T-helper 2 cell treated with Interferon-gamma antibody and Interleukin-4, amounts not matched to agents 100 ng/mL and 5 ng/mL, for 36 hours (primary cell): ENCODE results near the gene PJA2. TPM values are rescaled to one million over a fixed set of nuclear protein-coding genes. Genes with fewer than 3 reads are reported as not detected.

Source experiments
- intact Hi-C: fragments of 100-400 bp; cut with micrococcal nuclease; formaldehyde crosslinking; loops from one replicate; pipeline ENCODE4 v1.15.1; 2023
- total RNA-seq: library from RNA; stranded (reverse); gene quantifications from 2 replicates; pipeline ENCODE4 v1.2.3, GENCODE V29; 2022

PJA2 gene
- total RNA-seq, 1 donor from 2014 or later, result 49.7 TPM

- intact Hi-C loops, result no loop called here
Measured at GRCh38 chr5:109351988-109352864, 57.5 kb downstream of the PJA2 start.

DNA sequence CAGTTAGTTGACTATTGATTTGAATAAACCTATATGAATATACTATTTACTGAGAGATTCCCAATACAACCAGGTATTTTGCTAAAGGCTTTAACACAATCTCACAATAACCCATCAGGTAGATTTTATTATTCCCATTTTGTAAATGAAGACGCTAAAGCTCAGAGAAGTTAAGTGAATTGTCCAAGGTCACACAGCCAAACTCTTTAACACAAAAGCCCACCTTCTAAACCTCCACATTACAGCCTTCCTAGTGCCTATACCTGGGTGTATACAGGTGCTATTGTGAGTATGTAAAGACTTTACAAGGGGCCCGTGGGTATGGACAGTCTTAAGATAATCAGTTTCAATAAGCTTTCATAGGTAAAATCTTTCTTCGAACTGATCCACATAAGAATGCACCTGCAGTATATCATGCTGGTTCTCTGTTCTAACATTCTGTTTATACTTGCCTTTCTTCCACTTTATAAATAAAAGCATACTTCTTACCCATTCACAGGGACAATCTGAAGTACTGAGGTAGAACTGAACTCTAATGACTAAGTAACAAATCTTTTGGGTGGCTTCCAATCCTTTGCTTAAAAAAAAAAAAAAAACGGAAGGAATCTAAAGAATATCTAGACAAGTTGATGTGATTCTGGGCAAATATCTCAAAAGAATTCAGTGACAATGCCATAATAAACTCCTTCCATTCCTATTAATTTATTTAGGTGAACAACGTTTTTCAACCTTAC, 59.1 kb downstream of the PJA2 start:
- intact Hi-C loops, result no loop called here

DNA sequence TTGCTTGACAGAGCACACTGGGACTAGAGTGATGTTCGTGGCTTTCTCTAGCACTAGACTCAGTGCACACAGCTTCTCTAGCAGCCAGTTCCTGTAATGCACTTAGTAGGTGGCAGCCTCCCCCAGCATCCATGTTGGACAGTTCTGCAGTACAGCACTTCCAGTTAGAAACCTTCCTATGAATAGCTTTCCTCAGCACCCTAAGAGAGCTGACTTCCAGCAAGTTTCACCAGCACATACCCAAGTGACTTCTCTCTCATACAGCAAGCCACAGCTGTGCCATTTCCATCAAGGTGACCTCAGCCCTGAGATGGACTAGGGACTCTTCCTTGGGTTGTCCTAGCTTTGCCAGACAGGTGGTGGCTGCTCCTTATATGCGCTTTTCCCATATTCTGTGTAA, 60.4 kb downstream of the PJA2 start:
- intact Hi-C loops, result no loop called here

- intact Hi-C loops, result no loop called here
Measured at GRCh38 chr5:109347252-109347888, 62.4 kb downstream of the PJA2 start.

GRCh38 chr5:109345699-109346098, 64.1 kb downstream of the PJA2 start:
- intact Hi-C loops, result no loop called here

GRCh38 chr5:109340351-109340750, 69.4 kb downstream of the PJA2 start:
- intact Hi-C loops, result no loop called here

DNA sequence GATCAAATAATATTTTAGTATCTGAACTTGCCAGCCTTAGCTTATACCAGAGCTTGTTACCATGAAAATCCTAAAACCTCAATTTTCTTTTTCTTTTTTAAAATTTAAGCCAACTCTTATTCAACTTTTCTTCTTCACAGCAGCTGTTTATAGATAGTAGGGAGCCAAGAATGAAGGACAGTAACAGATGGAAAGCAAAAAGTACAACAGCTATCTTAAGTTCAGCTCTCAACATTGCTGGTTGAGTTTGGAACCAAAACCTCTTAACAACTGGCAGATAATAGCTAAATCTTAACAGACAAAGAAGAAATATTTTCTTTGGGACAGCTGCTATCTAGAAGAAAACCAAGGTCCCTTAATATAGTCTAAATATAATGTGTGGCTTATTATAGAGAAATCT, 74.7 kb downstream of the PJA2 start:
- intact Hi-C loops, result no loop called here

DNA sequence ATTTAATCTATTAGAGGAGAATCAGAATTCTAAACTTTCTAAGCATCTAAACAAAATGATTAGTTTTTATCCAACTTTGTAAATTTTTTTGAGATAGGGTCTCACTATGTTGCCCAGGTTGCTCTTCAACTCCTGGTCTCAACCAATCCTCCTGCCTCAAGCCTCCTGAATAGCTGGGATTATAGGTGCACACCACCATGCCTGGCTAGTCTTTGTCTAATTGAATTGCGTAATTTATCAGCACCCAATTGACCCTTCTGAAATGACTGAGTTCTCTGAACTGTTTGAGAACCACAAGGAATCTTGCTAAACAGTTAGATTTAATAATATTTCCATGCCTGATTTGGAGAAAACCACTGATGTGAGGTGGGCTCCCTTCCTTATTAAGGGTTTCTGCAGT, 75.7 kb downstream of the PJA2 start:
- intact Hi-C loops, result no loop called here

DNA sequence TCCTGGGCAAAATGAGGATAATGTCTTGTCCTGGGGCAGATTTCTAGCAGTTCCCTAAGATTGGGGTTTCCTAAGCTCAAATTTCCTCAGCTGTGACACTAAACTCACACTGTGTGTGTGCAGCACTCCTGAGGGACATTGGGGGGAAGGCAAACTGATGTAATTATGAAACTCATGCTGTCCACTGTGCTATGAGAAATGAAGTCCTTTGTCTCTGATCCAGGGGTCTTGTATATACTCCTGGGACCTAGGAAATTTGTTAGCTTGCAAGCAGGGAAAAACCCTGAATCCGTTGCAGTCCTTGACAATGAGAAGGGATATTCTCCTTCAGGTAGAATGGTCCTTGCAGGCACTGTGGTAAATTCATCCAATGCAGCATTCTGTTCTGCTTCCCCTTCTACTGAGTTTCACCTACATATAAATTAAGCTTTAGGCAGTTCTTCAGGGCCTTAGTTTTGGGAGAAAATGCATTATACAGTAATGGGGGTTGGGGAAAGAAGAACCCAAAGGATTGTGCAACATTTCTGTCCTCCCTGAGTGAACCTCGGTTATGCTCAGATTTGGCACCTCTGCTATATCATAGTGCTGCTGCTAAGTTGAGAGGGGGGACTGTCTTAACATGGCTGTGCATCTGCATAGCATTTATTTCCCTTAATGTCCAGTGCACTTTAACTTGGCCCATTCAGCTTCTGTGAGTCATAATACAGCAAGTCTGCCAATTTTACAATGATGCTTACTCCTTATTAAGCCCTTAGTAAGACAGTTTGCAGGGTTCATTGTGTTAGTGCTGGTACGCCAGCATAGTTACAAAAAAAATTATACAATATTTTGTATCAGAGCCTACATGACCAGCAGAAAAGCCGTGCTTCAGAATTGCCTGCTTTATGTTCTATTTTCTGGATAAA, 80.2 kb downstream of the PJA2 start:
- intact Hi-C loops, result no loop called here

DNA sequence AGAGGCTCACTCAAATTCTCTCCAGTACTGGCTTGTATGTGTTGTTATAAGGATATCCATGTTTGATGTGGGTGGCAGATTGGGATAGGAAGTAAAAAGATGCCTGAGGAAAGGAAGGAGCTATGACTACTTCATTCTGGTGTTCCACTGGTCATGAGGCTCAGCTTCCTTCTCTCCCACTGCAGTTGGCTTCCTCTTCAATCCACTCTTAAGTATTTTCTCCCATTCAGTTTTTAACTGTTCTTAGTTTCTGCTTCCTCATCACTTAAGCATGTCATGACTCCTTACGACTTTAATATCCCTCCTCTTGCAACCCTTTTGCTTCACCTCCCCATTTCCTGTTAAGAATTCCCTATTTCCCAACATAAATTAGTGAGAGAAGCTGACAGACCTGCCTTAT, 81.1 kb downstream of the PJA2 start:
- intact Hi-C loops, result no loop called here

- intact Hi-C loops, result no loop called here
Measured at GRCh38 chr5:109327570-109327969, 82.2 kb downstream of the PJA2 start.

- intact Hi-C loops, result no loop called here
Measured at GRCh38 chr5:109326919-109327318, 82.9 kb downstream of the PJA2 start.

DNA sequence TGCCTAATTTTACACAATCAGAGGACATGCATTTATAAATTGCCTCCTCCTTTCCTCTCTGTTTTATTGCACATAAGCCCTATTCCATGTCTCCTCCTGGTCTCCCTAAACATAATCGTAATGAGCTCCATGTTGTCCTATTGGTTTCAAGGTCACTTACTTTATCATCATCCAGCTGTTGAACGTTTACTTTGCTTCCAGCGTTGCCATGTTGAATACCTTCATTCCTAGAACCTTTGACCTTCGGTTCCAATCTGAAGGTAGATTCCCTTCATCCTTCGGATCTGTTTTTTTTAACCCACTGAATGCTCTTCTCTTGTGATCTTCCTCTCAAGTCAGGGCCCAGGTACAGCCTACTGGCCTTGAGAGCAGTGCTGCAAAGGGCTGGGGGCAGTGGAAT, 84.3 kb downstream of the PJA2 start:
- intact Hi-C loops, result no loop called here

DNA sequence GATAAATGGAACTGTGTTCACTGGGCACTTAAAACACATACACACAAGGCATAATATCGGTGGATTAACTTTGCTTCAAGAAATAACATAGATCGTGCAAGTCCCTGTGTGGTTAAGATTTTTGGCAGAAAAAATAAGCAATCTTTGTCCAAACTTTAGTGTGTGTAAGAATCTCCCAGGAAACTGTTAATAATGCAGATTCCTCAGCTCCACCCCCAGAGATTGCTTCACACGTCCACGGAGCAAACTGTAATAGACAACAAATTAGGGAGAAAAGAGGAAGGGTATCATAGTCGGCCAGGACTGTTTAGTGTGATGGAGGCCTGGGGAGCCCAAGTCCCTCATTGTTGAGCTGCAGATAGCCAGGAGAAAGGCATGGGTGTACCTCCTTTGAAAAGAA, 84.8 kb downstream of the PJA2 start:
- intact Hi-C loops, result no loop called here

DNA sequence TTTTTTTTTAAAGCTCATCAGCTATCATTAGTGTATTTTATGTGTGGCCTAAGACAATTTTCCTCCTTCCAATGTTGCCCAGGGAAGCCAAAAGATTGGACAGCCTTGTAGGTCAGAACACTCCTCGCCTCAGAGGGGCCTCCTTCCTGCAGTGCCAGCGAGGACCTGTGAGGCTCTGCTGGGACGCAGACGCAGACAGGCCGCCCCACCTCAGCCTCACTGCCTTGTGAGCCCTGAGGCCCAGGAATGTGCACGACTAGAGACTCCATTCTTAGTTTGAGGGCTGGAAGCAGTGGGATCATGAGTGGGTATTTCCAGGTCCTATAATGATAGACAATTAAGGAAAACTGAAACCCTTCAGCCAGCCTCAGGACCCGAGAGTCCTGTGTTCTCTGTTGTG, 85.4 kb downstream of the PJA2 start:
- intact Hi-C loops, result no loop called here

- intact Hi-C loops, result no loop called here
Measured at GRCh38 chr5:109322694-109323093, 87.1 kb downstream of the PJA2 start.

DNA sequence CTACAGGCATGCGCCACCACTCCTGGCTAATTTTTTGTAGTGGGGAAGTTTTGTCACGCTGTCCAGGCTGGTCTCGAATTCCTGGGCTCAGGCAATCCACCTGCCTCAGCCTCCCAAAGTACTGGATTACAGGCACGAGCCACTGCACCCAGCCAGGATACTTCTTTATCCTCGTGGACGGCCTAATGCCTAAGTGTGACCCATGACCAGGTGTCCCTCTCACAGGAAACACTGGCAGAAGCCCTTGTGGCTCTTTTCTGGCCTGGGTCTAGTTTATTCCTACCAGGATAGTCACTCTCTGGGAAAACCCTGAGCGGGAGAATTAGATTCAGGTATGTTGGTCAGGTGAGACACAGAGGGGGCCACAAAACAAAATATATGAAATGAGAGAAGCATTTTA, 90.4 kb downstream of the PJA2 start:
- intact Hi-C loops, result no loop called here

- intact Hi-C loops, result no loop called here
Measured at GRCh38 chr5:109318455-109319108, 91.2 kb downstream of the PJA2 start.

DNA sequence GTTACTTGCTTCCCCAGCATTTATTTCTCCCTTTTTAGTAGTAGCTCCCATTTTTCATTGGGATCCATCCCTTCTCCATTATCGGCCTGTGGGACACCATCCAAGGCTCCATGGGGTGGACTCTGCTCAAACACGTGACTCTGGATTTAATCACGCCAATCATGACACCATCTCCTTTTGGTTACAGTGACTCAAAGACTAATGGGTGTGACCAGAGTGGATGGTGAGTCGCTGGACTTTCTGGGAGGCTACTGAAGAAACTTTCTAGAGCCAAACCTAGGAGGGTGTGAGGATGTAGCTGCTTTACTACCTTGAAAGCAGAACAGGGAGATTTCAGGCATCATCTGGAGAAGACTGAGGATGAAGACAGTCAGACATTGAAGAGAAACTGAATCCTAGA, 93.1 kb downstream of the PJA2 start:
- intact Hi-C loops, result no loop called here

DNA sequence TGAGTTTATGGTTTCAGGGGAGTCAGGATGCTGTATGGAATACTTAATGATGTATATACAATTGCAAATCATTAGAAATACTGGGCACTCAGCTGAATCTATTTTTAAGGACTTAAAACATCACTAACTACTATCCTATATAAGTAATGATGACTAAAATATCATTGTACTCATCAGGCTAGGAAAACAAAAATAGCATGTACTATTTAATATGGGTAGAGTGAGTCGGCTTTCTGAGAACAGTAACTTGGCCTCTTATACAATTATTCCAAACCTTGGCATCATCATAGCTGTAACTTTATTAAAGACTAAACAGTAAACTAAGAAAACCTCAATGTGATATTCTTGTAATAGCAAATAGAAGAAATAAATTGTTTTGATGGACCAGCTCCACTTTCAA, 94.5 kb downstream of the PJA2 start:
- intact Hi-C loops, result no loop called here

DNA sequence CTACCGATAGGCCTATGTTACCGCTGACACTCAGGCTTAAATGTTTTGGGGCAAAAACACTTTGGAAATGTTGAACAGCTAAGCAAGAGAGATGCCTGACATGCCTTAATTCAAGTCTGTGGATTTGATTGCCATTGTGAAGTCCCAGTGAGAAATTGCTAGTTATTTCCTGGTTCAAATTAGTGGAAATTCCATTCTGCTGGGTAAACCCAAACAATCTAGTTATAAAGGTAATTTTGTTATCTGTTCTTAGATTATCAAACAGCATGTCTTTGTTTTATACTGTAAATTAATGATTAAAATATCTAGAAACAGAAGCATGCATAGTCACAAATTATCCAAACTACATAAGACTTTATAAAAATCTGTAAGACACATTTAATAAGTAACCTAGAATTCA, 96.6 kb downstream of the PJA2 start:
- intact Hi-C loops, result no loop called here
